Right atrium auricular region (tissue), 2 donors: Measurements from ENCODE around the gene AATK. TPM values are rescaled to one million over a fixed set of nuclear protein-coding genes. Genes with fewer than 3 reads are reported as not detected.

ENCODE experiments used
- DNase-seq: peaks from one replicate; pipeline ENCODE4 v3.0.0-alpha.2; 2019; ENCODE audit warnings: low spot score
- H3K27ac ChIP-seq, 2 donors: fragments of 200-600 bp; sonication (generic); 1 replicate in 1 of 2; 2 replicates in 1 of 2; pipeline ENCODE4 v1.5.1; 2016 to 2019
- H3K27me3 ChIP-seq, 2 donors: fragments of 200-600 bp; sonication (generic); one replicate each; pipeline versions ENCODE4 v1.5.1 to v1.6.0; 2017 to 2019
- H3K36me3 ChIP-seq: fragments of 200-600 bp; sonication (generic); one replicate; pipeline ENCODE4 v1.5.1; 2016
- H3K4me1 ChIP-seq, 2 donors: fragments of 200-600 bp; sonication (generic); one replicate each; pipeline versions ENCODE4 v1.5.1 to v1.6.0; 2017 to 2019
- H3K4me3 ChIP-seq, 2 donors: fragments of 200-600 bp; sonication (generic); 1 replicate in 1 of 2; 2 replicates in 1 of 2; pipeline ENCODE4 v1.5.1; 2017 to 2019; ENCODE audit warnings: mild to moderate bottlenecking in 1 of 2, moderate library complexity in 1 of 2
- H3K9me3 ChIP-seq, 2 donors: fragments of 200-600 bp; sonication (generic); one replicate each; pipeline ENCODE4 v1.5.1; 2019
- total RNA-seq, 2 donors: library from RNA; depleted of rRNA; stranded (reverse); fragments of >200 nt; gene quantifications; one replicate each; pipeline ENCODE4 v1.1.0, GENCODE V29; 2016
- TF ChIP-seq, protein P1 (sequence below), 2 donors: fragments of 200-600 bp; sonication (generic); IDR thresholded peaks; one replicate each; pipeline ENCODE4 v1.5.1; 2019; ENCODE audit warnings: antibody characterized with exemption in 2 of 2

AATK gene, protein sequence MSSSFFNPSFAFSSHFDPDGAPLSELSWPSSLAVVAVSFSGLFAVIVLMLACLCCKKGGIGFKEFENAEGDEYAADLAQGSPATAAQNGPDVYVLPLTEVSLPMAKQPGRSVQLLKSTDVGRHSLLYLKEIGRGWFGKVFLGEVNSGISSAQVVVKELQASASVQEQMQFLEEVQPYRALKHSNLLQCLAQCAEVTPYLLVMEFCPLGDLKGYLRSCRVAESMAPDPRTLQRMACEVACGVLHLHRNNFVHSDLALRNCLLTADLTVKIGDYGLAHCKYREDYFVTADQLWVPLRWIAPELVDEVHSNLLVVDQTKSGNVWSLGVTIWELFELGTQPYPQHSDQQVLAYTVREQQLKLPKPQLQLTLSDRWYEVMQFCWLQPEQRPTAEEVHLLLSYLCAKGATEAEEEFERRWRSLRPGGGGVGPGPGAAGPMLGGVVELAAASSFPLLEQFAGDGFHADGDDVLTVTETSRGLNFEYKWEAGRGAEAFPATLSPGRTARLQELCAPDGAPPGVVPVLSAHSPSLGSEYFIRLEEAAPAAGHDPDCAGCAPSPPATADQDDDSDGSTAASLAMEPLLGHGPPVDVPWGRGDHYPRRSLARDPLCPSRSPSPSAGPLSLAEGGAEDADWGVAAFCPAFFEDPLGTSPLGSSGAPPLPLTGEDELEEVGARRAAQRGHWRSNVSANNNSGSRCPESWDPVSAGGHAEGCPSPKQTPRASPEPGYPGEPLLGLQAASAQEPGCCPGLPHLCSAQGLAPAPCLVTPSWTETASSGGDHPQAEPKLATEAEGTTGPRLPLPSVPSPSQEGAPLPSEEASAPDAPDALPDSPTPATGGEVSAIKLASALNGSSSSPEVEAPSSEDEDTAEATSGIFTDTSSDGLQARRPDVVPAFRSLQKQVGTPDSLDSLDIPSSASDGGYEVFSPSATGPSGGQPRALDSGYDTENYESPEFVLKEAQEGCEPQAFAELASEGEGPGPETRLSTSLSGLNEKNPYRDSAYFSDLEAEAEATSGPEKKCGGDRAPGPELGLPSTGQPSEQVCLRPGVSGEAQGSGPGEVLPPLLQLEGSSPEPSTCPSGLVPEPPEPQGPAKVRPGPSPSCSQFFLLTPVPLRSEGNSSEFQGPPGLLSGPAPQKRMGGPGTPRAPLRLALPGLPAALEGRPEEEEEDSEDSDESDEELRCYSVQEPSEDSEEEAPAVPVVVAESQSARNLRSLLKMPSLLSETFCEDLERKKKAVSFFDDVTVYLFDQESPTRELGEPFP (N-terminal part only)
- total RNA-seq = 1 to 10 TPM; 5.4 to 6.5 TPM

- Histone ChIP-seq H3K36me3 (no peaks in the 10 kb centered on the region), H3K4me3 (peak within 1 kb of the TSS; percentile 45 to 53), H3K9me3 (no peaks in the 10 kb centered on the region), H3K4me1 (peaks cover 0 to 14% of the 10 kb centered on the region in 2 donors), H3K27me3 (no peaks in the 10 kb centered on the region), H3K27ac (peak within 1 kb of the TSS; percentile 26 to 66)
- TF ChIP-seq, protein P1, sequence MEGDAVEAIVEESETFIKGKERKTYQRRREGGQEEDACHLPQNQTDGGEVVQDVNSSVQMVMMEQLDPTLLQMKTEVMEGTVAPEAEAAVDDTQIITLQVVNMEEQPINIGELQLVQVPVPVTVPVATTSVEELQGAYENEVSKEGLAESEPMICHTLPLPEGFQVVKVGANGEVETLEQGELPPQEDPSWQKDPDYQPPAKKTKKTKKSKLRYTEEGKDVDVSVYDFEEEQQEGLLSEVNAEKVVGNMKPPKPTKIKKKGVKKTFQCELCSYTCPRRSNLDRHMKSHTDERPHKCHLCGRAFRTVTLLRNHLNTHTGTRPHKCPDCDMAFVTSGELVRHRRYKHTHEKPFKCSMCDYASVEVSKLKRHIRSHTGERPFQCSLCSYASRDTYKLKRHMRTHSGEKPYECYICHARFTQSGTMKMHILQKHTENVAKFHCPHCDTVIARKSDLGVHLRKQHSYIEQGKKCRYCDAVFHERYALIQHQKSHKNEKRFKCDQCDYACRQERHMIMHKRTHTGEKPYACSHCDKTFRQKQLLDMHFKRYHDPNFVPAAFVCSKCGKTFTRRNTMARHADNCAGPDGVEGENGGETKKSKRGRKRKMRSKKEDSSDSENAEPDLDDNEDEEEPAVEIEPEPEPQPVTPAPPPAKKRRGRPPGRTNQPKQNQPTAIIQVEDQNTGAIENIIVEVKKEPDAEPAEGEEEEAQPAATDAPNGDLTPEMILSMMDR (IDR thresholded peaks at IDR 0.05) = no peak
- DNase-seq = no peak
Observed at GRCh38 chr17:81166033-81166492, at the start of gene AATK. TSS of gene AATK (minus strand) at chr17:81166221. CDS start at chr17:81165992, 229 bp downstream.

GRCh38 chr17:81213978-81214377 lies 48.0 kb upstream of the AATK start:
- Histone ChIP-seq H3K36me3 (no peaks in the 10 kb centered on the region), H3K4me3 (no peak overlapping the region), H3K27ac (no peak overlapping the region), H3K27me3 (no peaks in the 10 kb centered on the region), H3K4me1 (no peaks in the 10 kb centered on the region), H3K9me3 (no peaks in the 10 kb centered on the region)
- TF ChIP-seq, protein P1 (IDR thresholded peaks at IDR 0.05) = no peak
- no peak for DNase-seq

DNA sequence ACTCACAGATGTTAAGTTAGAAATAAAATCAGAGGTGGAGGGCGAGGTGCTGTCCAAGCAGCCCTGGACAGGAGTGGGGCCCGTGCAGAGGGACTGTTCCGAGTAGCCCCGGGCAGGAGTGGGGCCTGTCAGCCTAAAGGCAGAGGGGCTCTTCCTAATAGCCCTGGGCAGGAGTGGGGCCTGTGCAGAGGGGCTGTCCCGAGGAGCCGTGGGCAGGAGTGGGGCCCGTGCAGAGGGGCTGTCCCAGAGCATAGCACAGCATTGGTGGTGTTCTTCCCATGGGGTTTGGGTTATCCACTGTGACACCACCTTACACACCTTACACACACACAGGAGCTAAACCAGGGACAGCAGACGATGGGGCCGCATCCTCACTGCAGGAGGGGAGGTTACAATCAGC lies 46.3 kb upstream of the AATK start:
- Histone ChIP-seq H3K4me3 (no peak overlapping the region), H3K36me3 (no peaks in the 10 kb centered on the region), H3K9me3 (no peaks in the 10 kb centered on the region), H3K27me3 (no peaks in the 10 kb centered on the region), H3K4me1 (no peaks in the 10 kb centered on the region), H3K27ac (no peak overlapping the region)
- DNase-seq = no peak
- TF ChIP-seq, protein P1 (IDR thresholded peaks at IDR 0.05) = no peak

GRCh38 chr17:81210868-81211267 lies 44.8 kb upstream of the AATK start:
- Histone ChIP-seq H3K4me1 (no peaks in the 10 kb centered on the region), H3K27ac (no peak overlapping the region), H3K4me3 (no peak overlapping the region), H3K27me3 (no peaks in the 10 kb centered on the region), H3K36me3 (no peaks in the 10 kb centered on the region), H3K9me3 (no peaks in the 10 kb centered on the region)
- DNase-seq = no peak
- TF ChIP-seq, protein P1 (IDR thresholded peaks at IDR 0.05) = no peak

DNA sequence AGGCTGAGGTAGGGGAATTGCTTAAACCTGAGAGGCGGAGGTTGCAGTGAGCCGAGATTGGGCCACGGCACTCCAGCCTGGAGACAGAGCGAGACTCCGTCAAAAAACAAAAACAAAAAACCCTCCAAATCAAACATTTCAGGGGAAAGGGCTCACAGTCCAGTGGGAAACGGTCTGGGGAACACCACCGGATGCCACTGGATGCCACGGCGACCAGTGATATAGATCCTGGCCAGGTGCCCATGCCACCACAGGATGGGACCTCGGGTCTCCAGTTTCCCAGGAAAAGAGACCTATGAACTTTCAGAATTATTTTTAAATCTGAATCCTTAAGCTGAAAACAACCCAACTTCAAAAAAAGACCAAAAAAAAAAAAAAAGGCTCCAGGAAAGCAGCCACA lies 44.4 kb upstream of the AATK start:
- H3K27ac ChIP-seq = no peak overlapping the region

More for the DNA sequence above, 44.4 kb upstream of the AATK start:
- H3K27me3 ChIP-seq = no peaks in the 10 kb centered on the region
- no peaks in the 10 kb centered on the region for H3K4me1 ChIP-seq
- no peak overlapping the region for H3K4me3 ChIP-seq
- DNase-seq = no peak
- no peaks in the 10 kb centered on the region for H3K9me3 ChIP-seq
- no peaks in the 10 kb centered on the region for H3K36me3 ChIP-seq
- TF ChIP-seq, protein P1 (IDR thresholded peaks at IDR 0.05) = no peak
